K562 (cell line): ENCODE data around the gene SUV39H2. TPM values are rescaled to one million over a fixed set of nuclear protein-coding genes. Genes with fewer than 3 reads are reported as not detected.
A peak's percentile ranks its signal among the peaks of the same experiment; 100 is the strongest.

Experiments
- CBFA2T2 ChIP-seq: fragments of 450-650 bp; conservative IDR thresholded peaks from 2 replicates; pipeline ENCODE4 v1.6.1; 2017; ENCODE audit warnings: mild to moderate bottlenecking
- ELF2 ChIP-seq: fragments of 250-450 bp; sonication (Bioruptor Pico); IDR thresholded peaks from 2 replicates; pipeline ENCODE4 v1.5.0; 2021; ENCODE audit warnings: mild to moderate bottlenecking
- FOXM1 ChIP-seq, 2 experiments: fragments of 450-650 bp in 1 of 2; sonication (generic) in 1 of 2; formaldehyde crosslinking in 1 of 2; IDR thresholded peaks; 2 replicates each; pipeline versions ENCODE4 v1.6.1 to v1.9.0; 2017 to 2022; ENCODE audit warnings: low read depth in 2 of 2, mild to moderate bottlenecking in 2 of 2, missing genetic modification reagents in 1 of 2, moderate library complexity in 1 of 2
- HMBOX1 ChIP-seq: sonication (generic); IDR thresholded peaks from 2 replicates; pipeline ENCODE4 v1.6.1; 2016
- KLF1 ChIP-seq: fragments of 450-650 bp; IDR thresholded peaks from 2 replicates; pipeline ENCODE4 v1.6.1; 2016; ENCODE audit warnings: missing genetic modification characterization, missing compliant biosample characterization
- NRF1 ChIP-seq, 2 experiments: fragments of 450-650 bp; IDR thresholded peaks in 1 of 2; conservative IDR thresholded peaks in 1 of 2; 2 replicates each; pipeline ENCODE4 v1.6.1; 2014; ENCODE audit warnings: mild to moderate bottlenecking in 2 of 2
- PRDM10 ChIP-seq: fragments of 450-650 bp; IDR thresholded peaks from 2 replicates; pipeline ENCODE4 v1.6.1; 2018; ENCODE audit not compliant: partially characterized antibody
- SNAPC5 ChIP-seq: fragments of 250-450 bp; sonication (Bioruptor Pico); IDR thresholded peaks from 2 replicates; pipeline ENCODE4 v1.8.0; 2021; ENCODE audit warnings: moderate library complexity, mild to moderate bottlenecking, inconsistent platforms
- TCF15 ChIP-seq: fragments of 250-450 bp; sonication (Bioruptor Pico); IDR thresholded peaks from 2 replicates; pipeline ENCODE4 v1.8.0; 2022; ENCODE audit warnings: moderate library complexity, mild to moderate bottlenecking, inconsistent platforms
- TCF3 ChIP-seq: sonication (generic); formaldehyde crosslinking; IDR thresholded peaks from 2 replicates; pipeline ENCODE4 v1.4.0; 2020; ENCODE audit warnings: mild to moderate bottlenecking, missing genetic modification reagents
- TEAD2 ChIP-seq: fragments of 450-650 bp; IDR thresholded peaks from 2 replicates; pipeline ENCODE4 v1.6.1; 2016; ENCODE audit warnings: missing genetic modification characterization, control low read depth, missing compliant biosample characterization
- ZBTB11 ChIP-seq, 3 experiments: fragments of 200-800 bp in 1 of 3; fragments of 250-450 bp in 1 of 3; fragments of 450-650 bp in 1 of 3; sonication (Bioruptor Pico) in 1 of 3; sonication (Bioruptor generic) in 1 of 3; formaldehyde crosslinking in 1 of 3; IDR thresholded peaks; 2 replicates each; pipeline versions ENCODE4 v1.6.1 to v1.8.0; 2016 to 2022; ENCODE audit warnings: mild to moderate bottlenecking in 2 of 3, missing genetic modification characterization in 2 of 3, missing compliant biosample characterization in 1 of 3, moderate library complexity in 1 of 3
- ZNF277 ChIP-seq: fragments of 250-450 bp; sonication (Bioruptor Pico); IDR thresholded peaks from 2 replicates; pipeline ENCODE4 v1.8.0; 2022; ENCODE audit warnings: inconsistent platforms, mild to moderate bottlenecking, moderate library complexity, borderline replicate concordance
- ZNF740 ChIP-seq, 3 experiments: fragments of 200-800 bp in 1 of 3; sonication (Bioruptor generic) in 1 of 3; sonication (generic) in 1 of 3; formaldehyde crosslinking in 1 of 3; IDR thresholded peaks; 2 replicates each; pipeline versions ENCODE4 v1.6.1 to v1.8.0; 2016 to 2022; ENCODE audit warnings: mild to moderate bottlenecking in 2 of 3, missing compliant biosample characterization in 2 of 3, missing genetic modification characterization in 2 of 3, missing genetic modification reagents in 1 of 3
- ZNF79 ChIP-seq: fragments of 250-450 bp; sonication (Bioruptor Pico); IDR thresholded peaks from 2 replicates; pipeline ENCODE4 v1.4.0; 2020; ENCODE audit warnings: low read depth, mild to moderate bottlenecking, moderate library complexity
- polyA plus RNA-seq, 8 experiments: library from polyadenylated mRNA; depleted of rRNA in 4 of 8; stranded (reverse) in 5 of 8; unstranded in 3 of 8; fragments of >200 nt; fragmentation: Nextera tagmentation in 2 of 8; fragmentation: Illumina TruSeq in 1 of 8; extraction: Ambion mirVana in 2 of 8; extraction: Trizol in 1 of 8; gene quantifications; 2 replicates each; pipeline versions ENCODE4 v1.2.1 to v1.2.3, GENCODE V29; 2011 to 2014; ENCODE audit warnings: inconsistent platforms in 1 of 8, missing spikeins in 1 of 8
- total RNA-seq, 7 experiments: library from RNA; depleted of rRNA in 6 of 7; stranded (reverse); fragments of >200 nt in 6 of 7; fragmentation: Illumina TruSeq in 2 of 7; extraction: Trizol in 2 of 7; gene quantifications; 2 replicates each; pipeline versions ENCODE4 v1.2.1 to v1.2.3, GENCODE V29; 2011 to 2021; ENCODE audit warnings: low replicate concordance in 1 of 7

SUV39H2 gene
- total and polyA plus RNA-seq, 9 of the 15 experiments (the other 6 are each of a cell fraction or from before 2014, with no cell fraction given), result 24.1 to 54.3 (median 41.3) TPM

- no peak for TF ChIP-seq ZNF277 (CRISPR knock-in tag)
- peak; percentile 55; the same call in 1 of the 2 replicates for TF ChIP-seq HMBOX1
- TF ChIP-seq NRF1 (conservative IDR thresholded peaks at IDR 0.05 in 1 of 2, IDR thresholded peaks at IDR 0.05 in 1 of 2), result no peak
- TF ChIP-seq PRDM10, result no peak
- TF ChIP-seq FOXM1 (IDR thresholded peaks at IDR 0.05; ENCODE audit: low read depth), result peak; percentile 84
- TF ChIP-seq FOXM1 (CRISPR knock-in tag; IDR thresholded peaks at IDR 0.05; ENCODE audit: low read depth), result no peak
- no peak for TF ChIP-seq SNAPC5
- 0 out of 2 replicates have a peak, but pooled peaks have one; percentile 40 for TF ChIP-seq CBFA2T2
- TF ChIP-seq TEAD2, result no peak
- no peak for TF ChIP-seq TCF15
- no peak for TF ChIP-seq ZNF740 (CRISPR knock-in tag; IDR thresholded peaks at IDR 0.05)
- no peak for TF ChIP-seq ZNF740 (tag; IDR thresholded peaks at IDR 0.05)
- TF ChIP-seq ZBTB11 (CRISPR knock-in tag; IDR thresholded peaks at IDR 0.05), result peak in 1 of 3 experiments; percentile 54; a peak in 1 of 6 replicates
- no peak for TF ChIP-seq KLF1 (tag)
- no peak for TF ChIP-seq ELF2
- peak; percentile 70 for TF ChIP-seq TCF3
- TF ChIP-seq ZNF79 (CRISPR knock-in tag), result no peak
Observed at GRCh38 chr10:14889318-14889717, 10.7 kb downstream of the SUV39H2 start (continued).
